CD4-positive, alpha-beta memory T cell (primary cell): ENCODE data around the gene ACADS. TPM values are rescaled to one million over a fixed set of nuclear protein-coding genes. Genes with fewer than 3 reads are reported as not detected.

Experiments
- CTCF ChIA-PET: fragments of 350-600 bp; sonication (Branson Sonifier 250); formaldehyde crosslinking; loops from one replicate; lab custom pipeline; 2021; ENCODE audit warnings: inconsistent platforms; ENCODE audit not compliant: partially characterized antibody; lab: Charles Lee
- POLR2A ChIA-PET: fragments of 350-600 bp; sonication (Branson Sonifier 250); formaldehyde crosslinking; loops from one replicate; lab custom pipeline; 2021; ENCODE audit not compliant: partially characterized antibody; lab: Charles Lee
- DNase-seq, 5 donors: peaks; one replicate each; pipeline versions ENCODE4 v3.0.0 to v3.0.0-alpha.2; 2020 to 2022; ENCODE audit warnings: mixed read lengths in 1 of 5
- H3K27ac ChIP-seq: one replicate; pipeline ENCODE4 v1.7.0; 2013; ENCODE audit warnings: low read depth, low read length
- H3K27me3 ChIP-seq: 2 replicates; pipeline ENCODE4 v1.7.0; 2013; ENCODE audit warnings: mild to moderate bottlenecking, low read length, moderate library complexity; ENCODE audit not compliant: insufficient read depth
- H3K36me3 ChIP-seq: 2 replicates; pipeline ENCODE4 v1.7.0; 2013; ENCODE audit warnings: mild to moderate bottlenecking, low read length, moderate library complexity; ENCODE audit not compliant: insufficient read depth
- H3K4me1 ChIP-seq: 2 replicates; pipeline ENCODE4 v1.7.0; 2013; ENCODE audit warnings: mild to moderate bottlenecking, low read length, moderate library complexity; ENCODE audit not compliant: insufficient read depth
- H3K4me3 ChIP-seq, 2 donors: one replicate each; pipeline ENCODE4 v1.7.0; 2013; ENCODE audit warnings: low read length in 2 of 2, mild to moderate bottlenecking in 1 of 2
- H3K9me3 ChIP-seq, 2 donors: one replicate each; pipeline ENCODE4 v1.7.0; 2013; ENCODE audit warnings: low read length in 2 of 2, control low read depth in 1 of 2; ENCODE audit not compliant: control insufficient read depth in 1 of 2
- H3K27ac Mint-ChIP-seq, 7 donors: one replicate each; pipeline ENCODE4 v1.8.0; 2020 to 2021; ENCODE audit warnings: mixed read lengths in 7 of 7, mild to moderate bottlenecking in 6 of 7, inconsistent platforms in 3 of 7, moderate library complexity in 3 of 7
- H3K27me3 Mint-ChIP-seq, 2 donors: one replicate each; pipeline ENCODE4 v1.8.0; 2020 to 2021; ENCODE audit warnings: mixed read lengths in 2 of 2
- H3K36me3 Mint-ChIP-seq, 2 donors: one replicate each; pipeline ENCODE4 v1.8.0; 2020 to 2021; ENCODE audit warnings: mixed read lengths in 2 of 2, inconsistent platforms in 1 of 2, mild to moderate bottlenecking in 1 of 2
- H3K4me1 Mint-ChIP-seq, 4 donors: one replicate each; pipeline ENCODE4 v1.8.0; 2020 to 2021; ENCODE audit warnings: mixed read lengths in 4 of 4, mild to moderate bottlenecking in 1 of 4
- H3K4me3 Mint-ChIP-seq, 8 donors: one replicate each; pipeline ENCODE4 v1.8.0; 2020 to 2021; ENCODE audit warnings: mixed read lengths in 8 of 8, mild to moderate bottlenecking in 7 of 8, moderate library complexity in 6 of 8, inconsistent platforms in 3 of 8
- H3K9me3 Mint-ChIP-seq, 8 donors: one replicate each; pipeline ENCODE4 v1.8.0; 2020 to 2021; ENCODE audit warnings: mixed read lengths in 8 of 8, mild to moderate bottlenecking in 5 of 8, inconsistent platforms in 3 of 8, moderate library complexity in 1 of 8
- intact Hi-C: fragments of 100-400 bp; cut with micrococcal nuclease; formaldehyde crosslinking; loops from one replicate; pipeline ENCODE4 v1.15.1; 2023
- polyA plus RNA-seq, 2 donors: library from polyadenylated mRNA; unstranded; fragments of 300-500 nt; fragmentation: Illumina TruSeq; gene quantifications; one replicate each; pipeline ENCODE4 v1.2.3, GENCODE V29; 2021
- total RNA-seq, 2 experiments: library from RNA; stranded (reverse); gene quantifications; one replicate each; pipeline ENCODE4 v1.2.3, GENCODE V29; 2021

The ACADS gene
- total and polyA plus RNA-seq, 4 experiments from 2014 or later = 14.9 to 29.9 (median 18.1) TPM

GRCh38 chr12:120787889-120788288 is 62.3 kb downstream of the ACADS start:
- POLR2A ChIA-PET = no interaction called here
- H3K9me3 ChIP-seq = no peaks in the 10 kb centered on the region
- Mint-ChIP-seq H3K27me3 (no peaks in the 10 kb centered on the region), H3K36me3 (peaks cover 24 to 28% of the 10 kb centered on the region in 2 donors), H3K4me3 (no peak overlapping the region), H3K9me3 (peaks cover 0 to 1% (median 0%) of the 10 kb centered on the region in 8 donors), H3K27ac (peak overlapping the region in 2 of 7 donors; percentile 58 to 77), H3K4me1 (peaks cover 10 to 34% (median 24%) of the 10 kb centered on the region in 4 donors)
- intact Hi-C loops = no loop called here
- peaks cover 8% of the 10 kb centered on the region for H3K4me1 ChIP-seq
- CTCF ChIA-PET = no interaction called here
- no peak overlapping the region for H3K4me3 ChIP-seq
- no peak for DNase-seq
- no peaks in the 10 kb centered on the region for H3K27me3 ChIP-seq
- H3K36me3 ChIP-seq = no peaks in the 10 kb centered on the region
- H3K27ac ChIP-seq = no peak overlapping the region

Other genes starting within 250 kb of the ACADS start
- gene DYNLL1, start 229.7 kb upstream of the ACADS start, total RNA-seq = 100 to 1,000 TPM in 1 of 2 experiments, 10 to 100 TPM in 1; 97.5 to 108 TPM
- gene DYNLL1, start 229.7 kb upstream of the ACADS start, polyA plus RNA-seq = 100 to 1,000 TPM; 348 to 351 TPM
- 10 to 100 TPM; 19.7 to 21.6 TPM for gene COQ5, start 196.7 kb upstream of the ACADS start, total RNA-seq
- gene COQ5, start 196.7 kb upstream of the ACADS start, polyA plus RNA-seq = 10 to 100 TPM; 35.2 to 55.1 TPM
- gene RNF10, start 191.5 kb upstream of the ACADS start, total RNA-seq = 100 to 1,000 TPM; 244 to 249 TPM
- gene RNF10, start 191.5 kb upstream of the ACADS start, polyA plus RNA-seq = 100 to 1,000 TPM; 101 to 146 TPM
- 10 to 100 TPM; 70.4 to 70.7 TPM for gene POP5, start 144.4 kb upstream of the ACADS start, total RNA-seq
- gene POP5, start 144.4 kb upstream of the ACADS start, polyA plus RNA-seq = 10 to 100 TPM; 89.4 to 91.6 TPM
- not detected for gene CABP1, start 85.2 kb upstream of the ACADS start, total RNA-seq
- gene CABP1, start 85.2 kb upstream of the ACADS start, polyA plus RNA-seq = not detected
- gene MLEC, start 38.7 kb upstream of the ACADS start, total RNA-seq = 10 to 100 TPM; 75.1 to 88.9 TPM
- 10 to 100 TPM; 38.9 to 61.4 TPM for gene MLEC, start 38.7 kb upstream of the ACADS start, polyA plus RNA-seq
- 10 to 100 TPM; 28.7 to 29.1 TPM for gene UNC119B, start 15.4 kb upstream of the ACADS start, total RNA-seq
- gene UNC119B, start 15.4 kb upstream of the ACADS start, polyA plus RNA-seq = 1 to 10 TPM; 6.9 to 8.4 TPM
- 10 to 100 TPM; 45.0 to 49.4 TPM for gene SPPL3, start 178.5 kb downstream of the ACADS start, total RNA-seq
- gene SPPL3, start 178.5 kb downstream of the ACADS start, polyA plus RNA-seq = 10 to 100 TPM in 1 of 2 donors, 1 to 10 TPM in 1; 7.4 to 44.5 TPM